ENCODE results near the gene PPT1.

PPT1 gene

GRCh38 chr1:40132383-40133311, 35.6 kb upstream of the PPT1 start:
- Histone ChIP-seq H4K20me1 (ENCODE audit: insufficient read depth, low read length) (no peaks in the 10 kb centered on the region), H3K4me3 (ENCODE audit: low read depth in 1 of 2, low read length in 2 of 2) (no peak overlapping the region), H3K27me3 (ENCODE audit: insufficient read depth, low read length, poor library complexity) (peaks cover 3% of the 10 kb centered on the region), H3K79me2 (ENCODE audit: insufficient read depth, low read length) (no peaks in the 10 kb centered on the region), H3K36me3 (ENCODE audit: insufficient read depth, low read length) (no peaks in the 10 kb centered on the region), H3K9me3 (ENCODE audit: insufficient read depth, low read length, severe bottlenecking) (no peaks in the 10 kb centered on the region), H3K9ac (ENCODE audit: low read depth, low read length) (no peak overlapping the region), H2AFZ (ENCODE audit: low read depth, low read length) (no peak overlapping the region), H3K27ac (ENCODE audit: low read length) (no peak overlapping the region), H3K4me1 (ENCODE audit: insufficient read depth, low read length) (no peaks in the 10 kb centered on the region), H3K4me2 (ENCODE audit: insufficient read depth, low read length) (no peak overlapping the region)
- no peak for TF ChIP-seq CTCF (IDR thresholded peaks at IDR 0.05; ENCODE audit: borderline replicate concordance, extremely low read depth, low read length, poor library complexity, severe bottlenecking)
- no peak for TF ChIP-seq EZH2 (IDR thresholded peaks at IDR 0.05; ENCODE audit: borderline replicate concordance, low read depth, low read length, severe bottlenecking)
- ATAC-seq (ENCODE audit: insufficient read depth, low read depth) (no peak), DNase-seq (no peak)

DNA sequence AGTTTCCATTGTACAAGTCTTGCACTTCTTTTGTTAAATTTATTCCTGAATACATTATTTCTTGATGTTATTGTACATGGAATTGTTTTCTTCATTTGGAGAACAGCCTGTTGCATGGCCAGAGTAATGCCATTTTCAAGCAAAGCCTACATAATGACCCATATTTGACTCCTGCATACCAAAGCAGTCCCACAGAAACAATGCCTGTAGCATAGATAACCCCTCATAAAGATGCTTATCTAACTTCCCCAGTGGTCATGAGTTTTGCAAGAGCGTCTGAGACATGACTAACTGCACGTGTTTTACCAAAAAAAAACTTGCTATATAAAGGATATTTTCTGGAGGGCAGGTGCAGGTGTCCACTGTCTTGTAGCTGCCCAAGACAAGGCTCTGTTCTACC, 33.8 kb upstream of the PPT1 start:
- Histone ChIP-seq H3K4me3 (ENCODE audit: low read depth in 1 of 2, low read length in 2 of 2) (no peak overlapping the region), H4K20me1 (ENCODE audit: insufficient read depth, low read length) (no peaks in the 10 kb centered on the region), H3K4me1 (ENCODE audit: insufficient read depth, low read length) (no peaks in the 10 kb centered on the region), H3K4me2 (ENCODE audit: insufficient read depth, low read length) (no peak overlapping the region), H2AFZ (ENCODE audit: low read depth, low read length) (no peak overlapping the region), H3K36me3 (ENCODE audit: insufficient read depth, low read length) (no peaks in the 10 kb centered on the region), H3K9me3 (ENCODE audit: insufficient read depth, low read length, severe bottlenecking) (no peaks in the 10 kb centered on the region), H3K79me2 (ENCODE audit: insufficient read depth, low read length) (no peaks in the 10 kb centered on the region), H3K27ac (ENCODE audit: low read length) (no peak overlapping the region), H3K9ac (ENCODE audit: low read depth, low read length) (no peak overlapping the region), H3K27me3 (ENCODE audit: insufficient read depth, low read length, poor library complexity) (no peaks in the 10 kb centered on the region)
- ATAC-seq (ENCODE audit: insufficient read depth, low read depth): no peak
- TF ChIP-seq EZH2 (IDR thresholded peaks at IDR 0.05; ENCODE audit: borderline replicate concordance, low read depth, low read length, severe bottlenecking) (no peak), CTCF (IDR thresholded peaks at IDR 0.05; ENCODE audit: borderline replicate concordance, extremely low read depth, low read length, poor library complexity, severe bottlenecking) (no peak)
- no peak for DNase-seq

- H3K9me3 ChIP-seq (ENCODE audit: insufficient read depth, low read length, severe bottlenecking): no peaks in the 10 kb centered on the region
- DNase-seq: no peak
- ATAC-seq (ENCODE audit: insufficient read depth, low read depth): no peak
- H3K27ac ChIP-seq (ENCODE audit: low read length): no peak overlapping the region
- H3K36me3 ChIP-seq (ENCODE audit: insufficient read depth, low read length): no peaks in the 10 kb centered on the region
- no peak overlapping the region for H2AFZ ChIP-seq (ENCODE audit: low read depth, low read length)
- no peaks in the 10 kb centered on the region for H3K79me2 ChIP-seq (ENCODE audit: insufficient read depth, low read length)
- H3K4me1 ChIP-seq (ENCODE audit: insufficient read depth, low read length): no peaks in the 10 kb centered on the region
- no peak overlapping the region for H3K4me3 ChIP-seq (ENCODE audit: low read depth in 1 of 2, low read length in 2 of 2)
- H3K27me3 ChIP-seq (ENCODE audit: insufficient read depth, low read length, poor library complexity): peaks cover 4% of the 10 kb centered on the region
- H3K9ac ChIP-seq (ENCODE audit: low read depth, low read length): no peak overlapping the region
- H3K4me2 ChIP-seq (ENCODE audit: insufficient read depth, low read length): no peak overlapping the region
- H4K20me1 ChIP-seq (ENCODE audit: insufficient read depth, low read length): no peaks in the 10 kb centered on the region
- TF ChIP-seq EZH2 (IDR thresholded peaks at IDR 0.05; ENCODE audit: borderline replicate concordance, low read depth, low read length, severe bottlenecking): no peak
- TF ChIP-seq CTCF (IDR thresholded peaks at IDR 0.05; ENCODE audit: borderline replicate concordance, extremely low read depth, low read length, poor library complexity, severe bottlenecking): no peak
Observed at GRCh38 chr1:40122855-40123254, 25.8 kb upstream of the PPT1 start.
